Panc1 (cell line): ENCODE data around the gene PYM1. TPM values are rescaled to one million over a fixed set of nuclear protein-coding genes. Genes with fewer than 3 reads are reported as not detected.

ENCODE experiments used
- ATAC-seq: fragments of 200-7000 bp; cut with Tn5 transposase; 2 replicates; pipeline ENCODE4 v1.9.1; 2020; ENCODE audit warnings: mild to moderate bottlenecking, moderate library complexity
- BruUV-seq: library from RNA; stranded (reverse); fragments of 400-500 nt; replicated peaks from 2 replicates; lab custom pipeline; 2021; lab: Mats Ljungman, UMichigan
- CTCF ChIA-PET: fragments of 300-600 bp; sonication (Branson Sonifier 250); formaldehyde crosslinking; loops from one replicate; lab custom pipeline; 2022; ENCODE audit warnings: antibody characterized with exemption; lab: Charles Lee
- POLR2A ChIA-PET: fragments of 300-600 bp; sonication (Branson Sonifier 250); formaldehyde crosslinking; loops from one replicate; lab custom pipeline; 2022; ENCODE audit warnings: antibody characterized with exemption; lab: Charles Lee
- DNase-seq: peaks from one replicate; pipeline ENCODE4 v3.0.0-alpha.2; 2010; ENCODE audit warnings: low read depth, low spot score
- H3K27ac ChIP-seq: 2 replicates; pipeline ENCODE4 v1.5.1; 2011; ENCODE audit warnings: mild to moderate bottlenecking, low read length, inconsistent platforms
- H3K27me3 ChIP-seq: fragments of 200-500 bp; sonication (Bioruptor generic); 2 replicates; pipeline ENCODE4 v1.6.0; 2014; ENCODE audit warnings: low read length, inconsistent platforms; ENCODE audit not compliant: control insufficient read depth, insufficient read depth
- H3K36me3 ChIP-seq: fragments of 200-500 bp; sonication (Bioruptor generic); 2 replicates; pipeline ENCODE4 v1.5.1; 2014; ENCODE audit warnings: inconsistent platforms, mild to moderate bottlenecking, low read length, moderate library complexity; ENCODE audit not compliant: control insufficient read depth, insufficient read depth
- H3K4me1 ChIP-seq: 2 replicates; pipeline ENCODE4 v1.5.1; 2011; ENCODE audit warnings: inconsistent platforms, mild to moderate bottlenecking, low read length, moderate library complexity; ENCODE audit not compliant: control insufficient read depth, insufficient read depth
- H3K4me3 ChIP-seq, 2 experiments: 2 replicates each; pipeline ENCODE4 v1.5.1; 2011 to 2012; ENCODE audit warnings: low read depth in 2 of 2, low read length in 2 of 2, mild to moderate bottlenecking in 2 of 2, inconsistent platforms in 1 of 2, moderate library complexity in 1 of 2
- H3K9me3 ChIP-seq: fragments of 200-500 bp; sonication (Bioruptor generic); 2 replicates; pipeline ENCODE4 v1.5.1; 2014; ENCODE audit warnings: low read depth, mild to moderate bottlenecking, inconsistent platforms, low read length, moderate library complexity; ENCODE audit not compliant: control insufficient read depth, insufficient read depth
- POLR2AphosphoS5 ChIP-seq: IDR thresholded peaks from 2 replicates; pipeline ENCODE4 v1.6.1; 2012; ENCODE audit warnings: mild to moderate bottlenecking, low read depth, low read length, moderate library complexity
- SIN3A ChIP-seq: IDR thresholded peaks from 2 replicates; pipeline ENCODE4 v1.6.1; 2012; ENCODE audit warnings: low read depth, mild to moderate bottlenecking, low read length, moderate library complexity, borderline replicate concordance; ENCODE audit not compliant: insufficient read depth
- TCF7L2 ChIP-seq: IDR thresholded peaks from 2 replicates; pipeline ENCODE4 v1.6.1; 2011; ENCODE audit warnings: mild to moderate bottlenecking, low read depth, low read length, inconsistent platforms
- in situ Hi-C: cut with HindIII; loops from 2 replicates; pipeline ENCODE4 v1.10.0; 2016; ENCODE audit warnings: low sequenced_read_pairs, low pct_unique_long_range_greater_than_20kb
- intact Hi-C: fragments of 100-400 bp; cut with micrococcal nuclease; formaldehyde crosslinking; loops from one replicate; pipeline ENCODE4 v1.10.0; 2022; ENCODE audit not compliant: unreplicated experiment
- total RNA-seq: library from RNA; stranded (reverse); gene quantifications from one replicate; pipeline ENCODE4 v1.2.1, GENCODE V29; 2021; ENCODE audit not compliant: unreplicated experiment
- TF ChIP-seq, protein P1 (sequence below), 2 experiments: IDR thresholded peaks; 2 replicates each; pipeline ENCODE4 v1.6.1; 2011 to 2012; ENCODE audit warnings: low read depth in 2 of 2, control low read depth in 1 of 2, low read length in 1 of 2, mild to moderate bottlenecking in 1 of 2, moderate library complexity in 1 of 2; ENCODE audit not compliant: insufficient read depth in 1 of 2
- TF ChIP-seq, protein P2 (sequence below): fragments of 450-650 bp; IDR thresholded peaks from 2 replicates; pipeline ENCODE4 v1.5.1; 2017; ENCODE audit warnings: mild to moderate bottlenecking

The PYM1 gene
- total RNA-seq, 1 experiment from 2014 or later: 32.2 TPM

DNA sequence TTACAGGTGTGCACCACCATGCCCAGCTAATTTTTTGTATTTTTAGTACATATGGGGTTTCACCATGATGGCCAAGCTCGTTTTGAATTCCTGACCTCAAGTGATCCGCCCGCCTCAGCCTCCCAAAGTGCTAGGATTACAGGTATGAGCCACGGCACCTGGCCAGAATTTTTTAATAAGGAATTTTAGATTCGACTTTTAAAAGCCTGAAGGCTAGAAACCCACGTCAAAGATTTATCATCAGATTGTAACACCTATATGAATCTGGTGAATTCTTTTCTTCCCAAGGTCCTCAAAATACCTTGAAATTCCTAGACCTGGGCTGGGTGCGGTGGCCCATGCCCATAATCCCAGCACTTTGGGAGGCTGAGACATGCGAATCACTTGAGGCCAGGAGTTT lies 66.3 kb downstream of the PYM1 start:
- intact Hi-C loops: no loop called here
- Histone ChIP-seq H3K9me3 (peaks cover 7% of the 10 kb centered on the region; the same call in 1 of the 2 replicates), H3K27me3 (no peaks in the 10 kb centered on the region), H3K36me3 (no peaks in the 10 kb centered on the region), H3K4me3 (no peak overlapping the region), H3K27ac (no peak overlapping the region), H3K4me1 (no peaks in the 10 kb centered on the region)
- no peak for TF ChIP-seq SIN3A
- TF ChIP-seq, protein P1, sequence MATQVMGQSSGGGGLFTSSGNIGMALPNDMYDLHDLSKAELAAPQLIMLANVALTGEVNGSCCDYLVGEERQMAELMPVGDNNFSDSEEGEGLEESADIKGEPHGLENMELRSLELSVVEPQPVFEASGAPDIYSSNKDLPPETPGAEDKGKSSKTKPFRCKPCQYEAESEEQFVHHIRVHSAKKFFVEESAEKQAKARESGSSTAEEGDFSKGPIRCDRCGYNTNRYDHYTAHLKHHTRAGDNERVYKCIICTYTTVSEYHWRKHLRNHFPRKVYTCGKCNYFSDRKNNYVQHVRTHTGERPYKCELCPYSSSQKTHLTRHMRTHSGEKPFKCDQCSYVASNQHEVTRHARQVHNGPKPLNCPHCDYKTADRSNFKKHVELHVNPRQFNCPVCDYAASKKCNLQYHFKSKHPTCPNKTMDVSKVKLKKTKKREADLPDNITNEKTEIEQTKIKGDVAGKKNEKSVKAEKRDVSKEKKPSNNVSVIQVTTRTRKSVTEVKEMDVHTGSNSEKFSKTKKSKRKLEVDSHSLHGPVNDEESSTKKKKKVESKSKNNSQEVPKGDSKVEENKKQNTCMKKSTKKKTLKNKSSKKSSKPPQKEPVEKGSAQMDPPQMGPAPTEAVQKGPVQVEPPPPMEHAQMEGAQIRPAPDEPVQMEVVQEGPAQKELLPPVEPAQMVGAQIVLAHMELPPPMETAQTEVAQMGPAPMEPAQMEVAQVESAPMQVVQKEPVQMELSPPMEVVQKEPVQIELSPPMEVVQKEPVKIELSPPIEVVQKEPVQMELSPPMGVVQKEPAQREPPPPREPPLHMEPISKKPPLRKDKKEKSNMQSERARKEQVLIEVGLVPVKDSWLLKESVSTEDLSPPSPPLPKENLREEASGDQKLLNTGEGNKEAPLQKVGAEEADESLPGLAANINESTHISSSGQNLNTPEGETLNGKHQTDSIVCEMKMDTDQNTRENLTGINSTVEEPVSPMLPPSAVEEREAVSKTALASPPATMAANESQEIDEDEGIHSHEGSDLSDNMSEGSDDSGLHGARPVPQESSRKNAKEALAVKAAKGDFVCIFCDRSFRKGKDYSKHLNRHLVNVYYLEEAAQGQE (IDR thresholded peaks at IDR 0.05; ENCODE audit: insufficient read depth in 1 of 2, low read depth in 2 of 2, low read length in 1 of 2): no peak
- no peak for TF ChIP-seq TCF7L2
- TF ChIP-seq, protein P2, sequence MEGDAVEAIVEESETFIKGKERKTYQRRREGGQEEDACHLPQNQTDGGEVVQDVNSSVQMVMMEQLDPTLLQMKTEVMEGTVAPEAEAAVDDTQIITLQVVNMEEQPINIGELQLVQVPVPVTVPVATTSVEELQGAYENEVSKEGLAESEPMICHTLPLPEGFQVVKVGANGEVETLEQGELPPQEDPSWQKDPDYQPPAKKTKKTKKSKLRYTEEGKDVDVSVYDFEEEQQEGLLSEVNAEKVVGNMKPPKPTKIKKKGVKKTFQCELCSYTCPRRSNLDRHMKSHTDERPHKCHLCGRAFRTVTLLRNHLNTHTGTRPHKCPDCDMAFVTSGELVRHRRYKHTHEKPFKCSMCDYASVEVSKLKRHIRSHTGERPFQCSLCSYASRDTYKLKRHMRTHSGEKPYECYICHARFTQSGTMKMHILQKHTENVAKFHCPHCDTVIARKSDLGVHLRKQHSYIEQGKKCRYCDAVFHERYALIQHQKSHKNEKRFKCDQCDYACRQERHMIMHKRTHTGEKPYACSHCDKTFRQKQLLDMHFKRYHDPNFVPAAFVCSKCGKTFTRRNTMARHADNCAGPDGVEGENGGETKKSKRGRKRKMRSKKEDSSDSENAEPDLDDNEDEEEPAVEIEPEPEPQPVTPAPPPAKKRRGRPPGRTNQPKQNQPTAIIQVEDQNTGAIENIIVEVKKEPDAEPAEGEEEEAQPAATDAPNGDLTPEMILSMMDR: no peak
- no peak for TF ChIP-seq POLR2AphosphoS5
- DNase-seq (no peak), ATAC-seq (no peak)
- in situ Hi-C loops: no loop called here
- no TSS peak for BruUV-seq
- POLR2A ChIA-PET: interaction anchor here (0.6 kb wide), 1 partner anchor 37 kb away, joined by 9 read pairs; no protein-coding TSS in a partner anchor
- CTCF ChIA-PET: interaction anchor here (0.6 kb wide), 1 partner anchor 47 kb away, joined by 3 read pairs; no protein-coding TSS in a partner anchor

DNA sequence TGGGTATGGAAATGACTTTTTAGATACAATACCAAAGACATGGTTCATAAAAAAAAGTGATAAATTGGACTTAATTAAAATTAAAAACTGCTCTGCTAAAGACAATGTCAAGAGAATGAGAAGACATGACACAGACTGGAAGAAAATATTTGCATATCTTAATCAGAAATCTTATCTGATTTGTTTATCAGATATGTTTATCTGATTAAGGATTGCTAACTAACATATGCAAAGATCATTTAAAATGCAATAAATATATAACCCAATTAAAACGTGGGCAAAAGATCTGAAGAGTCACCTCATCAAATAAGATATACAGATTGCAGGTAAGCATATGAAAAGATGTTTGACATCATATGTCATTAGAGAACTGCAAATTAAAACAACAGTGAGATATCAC lies 75.0 kb downstream of the PYM1 start:
- in situ Hi-C loops (no loop called here), intact Hi-C loops (no loop called here)
- H3K9me3 ChIP-seq: no peaks in the 10 kb centered on the region
- BruUV-seq: no TSS peak
- ATAC-seq: no peak
- CTCF ChIA-PET: no interaction called here
- no peak for DNase-seq
- no peak overlapping the region for H3K4me3 ChIP-seq
- no peaks in the 10 kb centered on the region for H3K36me3 ChIP-seq
- POLR2A ChIA-PET: no interaction called here
- no peak for TF ChIP-seq SIN3A
- TF ChIP-seq TCF7L2: no peak
- TF ChIP-seq, protein P2: no peak
- no peak for TF ChIP-seq POLR2AphosphoS5
- TF ChIP-seq, protein P1 (IDR thresholded peaks at IDR 0.05; ENCODE audit: insufficient read depth in 1 of 2, low read depth in 2 of 2, low read length in 1 of 2): no peak
- no peaks in the 10 kb centered on the region for H3K4me1 ChIP-seq
- H3K27me3 ChIP-seq: peaks cover 4% of the 10 kb centered on the region; the same call in 1 of the 2 replicates
- no peak overlapping the region for H3K27ac ChIP-seq
